IPS-15b (cell line): ENCODE measurements around the gene ATXN3L.

Experiments
- H3K27me3 ChIP-seq: one replicate; pipeline ENCODE4 v1.6.1; 2013; ENCODE audit warnings: low read length; ENCODE audit not compliant: control insufficient read depth, insufficient read depth
- H3K36me3 ChIP-seq: one replicate; pipeline ENCODE4 v1.6.1; 2013; ENCODE audit warnings: low read length; ENCODE audit not compliant: control insufficient read depth, insufficient read depth
- H3K4me1 ChIP-seq: one replicate; pipeline ENCODE4 v1.6.1; 2013; ENCODE audit warnings: mild to moderate bottlenecking, low read length; ENCODE audit not compliant: control insufficient read depth, insufficient read depth
- H3K4me3 ChIP-seq: one replicate; pipeline ENCODE4 v1.5.1; 2013; ENCODE audit warnings: low read depth, low read length
- H3K9ac ChIP-seq: one replicate; pipeline ENCODE4 v1.6.1; 2013; ENCODE audit warnings: low read depth, mild to moderate bottlenecking, low read length
- H3K9me3 ChIP-seq: one replicate; pipeline ENCODE4 v1.6.1; 2013; ENCODE audit warnings: mild to moderate bottlenecking, low read length; ENCODE audit not compliant: control insufficient read depth, insufficient read depth

ATXN3L gene

GRCh38 chrX:13340182-13340791, 20.4 kb upstream of the ATXN3L start:
- Histone ChIP-seq H3K4me3 (no peak overlapping the region), H3K4me1 (no peaks in the 10 kb centered on the region), H3K9me3 (no peaks in the 10 kb centered on the region), H3K9ac (no peak overlapping the region), H3K36me3 (no peaks in the 10 kb centered on the region), H3K27me3 (no peaks in the 10 kb centered on the region)

- Histone ChIP-seq H3K27me3 (no peaks in the 10 kb centered on the region), H3K4me3 (no peak overlapping the region), H3K9ac (no peak overlapping the region), H3K9me3 (no peaks in the 10 kb centered on the region), H3K4me1 (no peaks in the 10 kb centered on the region), H3K36me3 (no peaks in the 10 kb centered on the region)
These were observed 19.8 kb upstream of the ATXN3L start for GRCh38 chrX:13339607-13340006.

GRCh38 chrX:13338996-13339515, 19.2 kb upstream of the ATXN3L start:
- no peaks in the 10 kb centered on the region for H3K9me3 ChIP-seq
- no peaks in the 10 kb centered on the region for H3K27me3 ChIP-seq
- H3K4me3 ChIP-seq = no peak overlapping the region
- H3K4me1 ChIP-seq = no peaks in the 10 kb centered on the region
- H3K36me3 ChIP-seq = no peaks in the 10 kb centered on the region
- H3K9ac ChIP-seq = no peak overlapping the region

DNA sequence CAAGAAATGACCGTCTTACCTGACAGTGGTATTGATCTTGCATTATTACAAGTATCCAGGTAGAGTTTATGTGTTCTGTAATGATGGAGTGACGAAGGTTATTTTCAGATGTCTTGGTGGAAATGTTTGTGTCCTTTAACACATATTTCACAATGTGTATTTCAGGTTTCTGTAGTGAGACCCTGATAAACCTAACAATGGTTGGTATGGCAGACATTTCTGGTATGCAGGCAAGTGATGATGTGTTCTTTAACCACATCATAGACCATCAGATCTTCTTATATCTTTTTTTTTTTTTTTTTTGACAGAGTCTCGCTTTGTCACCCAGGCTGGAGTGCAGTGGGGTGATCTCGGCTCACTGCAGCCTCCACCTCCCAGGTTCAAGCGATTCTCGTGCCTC, 14.6 kb upstream of the ATXN3L start:
- Histone ChIP-seq H3K9ac (no peak overlapping the region), H3K9me3 (no peaks in the 10 kb centered on the region), H3K36me3 (no peaks in the 10 kb centered on the region), H3K4me1 (no peaks in the 10 kb centered on the region), H3K27me3 (no peaks in the 10 kb centered on the region), H3K4me3 (no peak overlapping the region)

GRCh38 chrX:13330446-13330845, 10.6 kb upstream of the ATXN3L start:
- no peaks in the 10 kb centered on the region for H3K4me1 ChIP-seq
- H3K4me3 ChIP-seq = no peak overlapping the region
- H3K9ac ChIP-seq = no peak overlapping the region
- no peaks in the 10 kb centered on the region for H3K36me3 ChIP-seq
- H3K27me3 ChIP-seq = no peaks in the 10 kb centered on the region
- no peaks in the 10 kb centered on the region for H3K9me3 ChIP-seq

GRCh38 chrX:13327666-13328065, 7.8 kb upstream of the ATXN3L start:
- Histone ChIP-seq H3K27me3 (no peaks in the 10 kb centered on the region), H3K9me3 (no peaks in the 10 kb centered on the region), H3K4me1 (no peaks in the 10 kb centered on the region), H3K36me3 (no peaks in the 10 kb centered on the region), H3K9ac (no peak overlapping the region), H3K4me3 (no peak overlapping the region)

DNA sequence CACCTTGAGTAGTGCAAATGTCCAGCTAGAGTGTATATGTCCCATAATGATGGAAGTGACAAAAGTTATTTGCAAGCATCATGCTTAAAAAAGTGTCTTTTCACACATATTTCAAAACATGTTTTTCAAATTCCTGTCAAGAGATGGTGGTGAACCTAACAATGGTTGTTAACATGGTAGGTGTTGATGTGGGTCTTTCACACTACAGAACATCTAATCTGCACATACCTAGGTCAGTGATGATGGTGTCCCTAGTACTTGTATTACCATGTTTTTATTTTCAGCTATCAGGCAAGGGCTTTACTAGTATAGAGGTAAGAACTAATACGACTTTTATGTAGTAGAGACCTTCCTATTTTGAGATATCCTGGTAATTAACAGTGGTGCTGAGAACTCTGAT, 3.4 kb upstream of the ATXN3L start:
- no peaks in the 10 kb centered on the region for H3K4me1 ChIP-seq
- no peaks in the 10 kb centered on the region for H3K27me3 ChIP-seq
- H3K9ac ChIP-seq = no peak overlapping the region
- no peaks in the 10 kb centered on the region for H3K36me3 ChIP-seq
- no peak overlapping the region for H3K4me3 ChIP-seq
- H3K9me3 ChIP-seq = no peaks in the 10 kb centered on the region

GRCh38 chrX:13317366-13317765, 2.5 kb downstream of the ATXN3L start:
- H3K9ac ChIP-seq = no peak overlapping the region
- no peaks in the 10 kb centered on the region for H3K27me3 ChIP-seq
- no peak overlapping the region for H3K4me3 ChIP-seq
- H3K4me1 ChIP-seq = no peaks in the 10 kb centered on the region
- no peaks in the 10 kb centered on the region for H3K9me3 ChIP-seq
- no peaks in the 10 kb centered on the region for H3K36me3 ChIP-seq

DNA sequence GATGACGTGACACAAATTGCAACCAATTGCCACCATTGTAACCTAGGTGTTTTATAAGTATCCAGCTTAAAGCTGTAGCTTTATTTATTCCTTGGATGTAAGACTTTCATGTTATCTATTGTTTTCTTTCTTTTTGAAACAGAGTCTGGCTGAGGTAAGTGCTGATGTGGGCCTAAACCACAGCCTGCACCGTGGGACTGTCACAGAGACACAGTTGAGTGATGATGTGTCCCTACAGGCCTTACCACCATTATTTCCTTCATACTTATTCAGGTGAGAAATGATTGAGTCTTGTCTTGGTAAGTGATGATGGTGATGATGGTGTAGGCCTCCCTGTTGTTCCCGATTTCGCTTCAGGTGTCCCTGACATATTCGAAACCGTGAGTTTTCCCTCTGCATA, 8.3 kb downstream of the ATXN3L start:
- H3K9ac ChIP-seq = no peak overlapping the region
- H3K4me3 ChIP-seq = no peak overlapping the region
- H3K36me3 ChIP-seq = no peaks in the 10 kb centered on the region
- no peaks in the 10 kb centered on the region for H3K27me3 ChIP-seq
- H3K9me3 ChIP-seq = no peaks in the 10 kb centered on the region
- no peaks in the 10 kb centered on the region for H3K4me1 ChIP-seq

DNA sequence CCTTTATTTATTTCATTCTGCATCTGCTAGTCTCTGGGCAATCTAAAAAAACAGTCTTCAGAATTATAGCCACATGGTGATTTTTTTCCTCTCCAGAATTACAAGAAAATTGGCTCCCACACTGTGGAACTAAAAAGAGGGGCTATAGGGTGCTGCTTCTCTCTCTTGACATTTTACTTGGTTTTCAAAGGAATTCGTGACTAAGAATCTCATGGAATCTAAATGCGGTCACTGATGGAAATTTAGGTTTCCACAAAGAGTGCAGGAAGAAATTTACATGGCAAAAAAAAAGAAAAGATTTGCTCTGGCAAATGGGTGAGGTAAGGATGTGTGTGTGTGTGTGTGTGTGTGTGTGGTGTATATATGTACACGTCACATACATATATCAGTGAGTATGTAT, 10.2 kb downstream of the ATXN3L start:
- H3K9ac ChIP-seq = no peak overlapping the region
- H3K9me3 ChIP-seq = no peaks in the 10 kb centered on the region
- H3K27me3 ChIP-seq = no peaks in the 10 kb centered on the region
- H3K4me1 ChIP-seq = no peaks in the 10 kb centered on the region
- no peak overlapping the region for H3K4me3 ChIP-seq
- no peaks in the 10 kb centered on the region for H3K36me3 ChIP-seq

DNA sequence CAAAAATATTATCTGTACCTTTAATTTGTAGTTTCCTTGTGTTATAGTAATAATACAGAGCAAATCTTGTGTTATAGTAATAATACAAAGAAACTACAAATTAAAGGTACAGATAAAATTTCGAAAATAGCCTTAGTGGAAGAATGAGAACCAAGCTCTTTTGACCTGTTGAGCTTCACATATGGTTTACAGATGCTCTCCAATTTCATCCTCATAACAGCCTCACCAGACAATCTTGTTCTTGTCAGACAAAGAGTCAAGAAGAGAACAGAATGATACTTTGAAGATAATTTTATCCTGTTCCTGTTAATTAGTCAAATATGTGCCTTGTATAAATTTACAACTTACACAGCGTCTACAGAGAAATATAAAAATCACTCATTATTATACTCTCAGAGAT, 12.8 kb downstream of the ATXN3L start:
- H3K4me3 ChIP-seq = no peak overlapping the region
- no peaks in the 10 kb centered on the region for H3K36me3 ChIP-seq
- H3K9ac ChIP-seq = no peak overlapping the region
- H3K27me3 ChIP-seq = no peaks in the 10 kb centered on the region
- no peaks in the 10 kb centered on the region for H3K9me3 ChIP-seq
- no peaks in the 10 kb centered on the region for H3K4me1 ChIP-seq

GRCh38 chrX:13305108-13305507, 14.7 kb downstream of the ATXN3L start:
- Histone ChIP-seq H3K4me1 (no peaks in the 10 kb centered on the region), H3K9me3 (no peaks in the 10 kb centered on the region), H3K4me3 (no peak overlapping the region)

More at GRCh38 chrX:13305108-13305507, 14.7 kb downstream of the ATXN3L start:
- Histone ChIP-seq H3K27me3 (no peaks in the 10 kb centered on the region), H3K36me3 (no peaks in the 10 kb centered on the region), H3K9ac (no peak overlapping the region)
